Mesenchymal stem cell (in vitro differentiated cells and primary cell): ENCODE data around the gene NOP56.

Experiments used
- DNase-seq: peaks from one replicate; pipeline ENCODE4 v3.0.0-alpha.2; 2013
- H2AFZ ChIP-seq: one replicate; pipeline ENCODE4 v1.6.1; 2013; ENCODE audit warnings: low read depth, mild to moderate bottlenecking, control low read depth, inconsistent platforms, low read length, moderate library complexity
- H2AK5ac ChIP-seq: 2 replicates; pipeline ENCODE4 v1.6.1; 2013; ENCODE audit warnings: low read length, moderate library complexity, mild to moderate bottlenecking, inconsistent platforms; ENCODE audit not compliant: severe bottlenecking
- H2BK120ac ChIP-seq: one replicate; pipeline ENCODE4 v1.6.1; 2013; ENCODE audit warnings: low read depth, mild to moderate bottlenecking, inconsistent platforms, low read length, moderate library complexity
- H2BK12ac ChIP-seq, 2 experiments: one replicate each; pipeline ENCODE4 v1.6.1; 2013; ENCODE audit warnings: inconsistent platforms in 2 of 2, low read length in 2 of 2, mild to moderate bottlenecking in 2 of 2, moderate library complexity in 2 of 2, control low read depth in 1 of 2
- H2BK15ac ChIP-seq: one replicate; pipeline ENCODE4 v1.6.1; 2013; ENCODE audit warnings: mild to moderate bottlenecking, low read depth, inconsistent platforms; ENCODE audit not compliant: poor library complexity, severe bottlenecking
- H2BK5ac ChIP-seq: 2 replicates; pipeline ENCODE4 v1.6.1; 2013; ENCODE audit warnings: low read depth, mild to moderate bottlenecking, low read length, control low read depth, inconsistent platforms; ENCODE audit not compliant: poor library complexity, severe bottlenecking
- H3K14ac ChIP-seq, 2 experiments: one replicate each; pipeline ENCODE4 v1.6.1; 2013; ENCODE audit warnings: inconsistent platforms in 2 of 2, low read length in 2 of 2, control low read depth in 1 of 2, mild to moderate bottlenecking in 1 of 2, moderate library complexity in 1 of 2
- H3K18ac ChIP-seq, 2 experiments: one replicate each; pipeline ENCODE4 v1.6.1; 2013; ENCODE audit warnings: inconsistent platforms in 2 of 2, low read length in 2 of 2, control low read depth in 1 of 2, low read depth in 1 of 2, mild to moderate bottlenecking in 1 of 2
- H3K23ac ChIP-seq, 2 experiments: one replicate each; pipeline ENCODE4 v1.6.1; 2013; ENCODE audit warnings: inconsistent platforms in 2 of 2, low read length in 2 of 2, mild to moderate bottlenecking in 2 of 2, moderate library complexity in 2 of 2, control low read depth in 1 of 2
- H3K27ac ChIP-seq: 2 replicates; pipeline ENCODE4 v1.5.1; 2013; ENCODE audit warnings: mild to moderate bottlenecking, moderate library complexity, low read length, control low read depth, inconsistent platforms; ENCODE audit not compliant: poor library complexity, severe bottlenecking
- H3K27me3 ChIP-seq, 2 experiments: 2 replicates each; pipeline versions ENCODE4 v1.6.1 to v1.7.0; 2013; ENCODE audit warnings: low read length in 2 of 2, mild to moderate bottlenecking in 2 of 2, moderate library complexity in 2 of 2, control low read depth in 1 of 2, inconsistent platforms in 1 of 2; ENCODE audit not compliant: control insufficient read depth in 1 of 2, insufficient read depth in 1 of 2
- H3K36me3 ChIP-seq, 2 experiments: 2 replicates each; pipeline versions ENCODE4 v1.6.1 to v1.7.0; 2013; ENCODE audit warnings: low read length in 2 of 2, control low read depth in 1 of 2, inconsistent platforms in 1 of 2, low read depth in 1 of 2, mild to moderate bottlenecking in 1 of 2; ENCODE audit not compliant: insufficient read depth in 2 of 2, control insufficient read depth in 1 of 2
- H3K4ac ChIP-seq, 2 experiments: one replicate each; pipeline ENCODE4 v1.6.1; 2013; ENCODE audit warnings: inconsistent platforms in 2 of 2, low read length in 2 of 2, mild to moderate bottlenecking in 2 of 2, moderate library complexity in 2 of 2, control low read depth in 1 of 2, low read depth in 1 of 2
- H3K4me1 ChIP-seq: 2 replicates; pipeline ENCODE4 v1.6.1; 2013; ENCODE audit warnings: low read depth, low read length, control low read depth; ENCODE audit not compliant: control insufficient read depth, insufficient read depth
- H3K4me2 ChIP-seq: 2 replicates; pipeline ENCODE4 v1.6.1; 2013; ENCODE audit warnings: low read length, mild to moderate bottlenecking, inconsistent platforms; ENCODE audit not compliant: poor library complexity, severe bottlenecking
- H3K4me3 ChIP-seq, 2 experiments: 2 replicates each; pipeline versions ENCODE4 v1.5.1 to v1.7.0; 2013; ENCODE audit warnings: low read length in 2 of 2, mild to moderate bottlenecking in 2 of 2, control low read depth in 1 of 2, low read depth in 1 of 2; ENCODE audit not compliant: insufficient read depth in 1 of 2
- H3K79me1 ChIP-seq: replicated peaks from 2 replicates; pipeline ENCODE4 v1.6.1; 2013; ENCODE audit warnings: mild to moderate bottlenecking, control low read depth, low read length, inconsistent platforms; ENCODE audit not compliant: poor library complexity, severe bottlenecking
- H3K9ac ChIP-seq: 2 replicates; pipeline ENCODE4 v1.7.0; 2013; ENCODE audit warnings: mild to moderate bottlenecking, low read length, moderate library complexity
- H3K9me3 ChIP-seq: 2 replicates; pipeline ENCODE4 v1.7.0; 2013; ENCODE audit warnings: mild to moderate bottlenecking, low read length; ENCODE audit not compliant: control insufficient read depth
- H4K8ac ChIP-seq: one replicate; pipeline ENCODE4 v1.6.1; 2013; ENCODE audit warnings: inconsistent platforms, mild to moderate bottlenecking, low read length, moderate library complexity
- H4K91ac ChIP-seq: one replicate; pipeline ENCODE4 v1.6.1; 2013; ENCODE audit warnings: mild to moderate bottlenecking, low read length, inconsistent platforms
- WGBS: methylation state at CpG from one replicate; pipeline ENCODE4 v1.1.7; 2013; ENCODE audit warnings: mixed read lengths; 5-methylcytosine and 5-hydroxymethylcytosine counted together

The NOP56 gene

GRCh38 chr20:2693286-2694007 lies 41.0 kb downstream of the NOP56 start:
- Histone ChIP-seq H2BK5ac (no peak overlapping the region), H4K91ac (no peak overlapping the region), H3K79me1 (no peaks in the 10 kb centered on the region), H3K4me2 (no peak overlapping the region), H3K14ac (no peak overlapping the region), H3K18ac (no peak overlapping the region), H3K4me3 (peak overlapping the region in 1 of 2 experiments; percentile 27), H2BK15ac (no peak overlapping the region), H2BK120ac (no peak overlapping the region), H3K4me1 (peaks cover 10% of the 10 kb centered on the region), H2BK12ac (no peak overlapping the region), H3K4ac (no peak overlapping the region), H2AFZ (peak overlapping the region; percentile 24), H3K9me3 (no peaks in the 10 kb centered on the region), H3K36me3 (no peaks in the 10 kb centered on the region), H2AK5ac (no peak overlapping the region), H3K23ac (peak overlapping the region in 1 of 2 experiments; percentile 35), H4K8ac (no peak overlapping the region), H3K27ac (no peak overlapping the region), H3K9ac (no peak overlapping the region), H3K27me3 (peaks cover 82 to 83% of the 10 kb centered on the region in 2 experiments)
- DNase-seq = peak; percentile 30
- WGBS = 4% methylated on average over 66 of the region's 89 CpGs

- Histone ChIP-seq H3K4ac (no peak overlapping the region), H3K4me2 (no peak overlapping the region), H3K4me3 (no peak overlapping the region), H2AK5ac (no peak overlapping the region), H3K9ac (no peak overlapping the region), H3K9me3 (no peaks in the 10 kb centered on the region), H2AFZ (no peak overlapping the region), H4K91ac (no peak overlapping the region), H3K27me3 (peaks cover 83 to 85% of the 10 kb centered on the region in 2 experiments), H4K8ac (no peak overlapping the region), H2BK120ac (no peak overlapping the region), H2BK12ac (no peak overlapping the region), H2BK15ac (no peak overlapping the region), H3K36me3 (no peaks in the 10 kb centered on the region), H3K4me1 (peaks cover 10% of the 10 kb centered on the region), H3K27ac (no peak overlapping the region), H3K14ac (no peak overlapping the region), H3K23ac (peak overlapping the region in 1 of 2 experiments; percentile 80), H3K18ac (no peak overlapping the region), H2BK5ac (no peak overlapping the region), H3K79me1 (no peaks in the 10 kb centered on the region)
- no peak for DNase-seq
- 5% methylated on average over 15 of the region's 23 CpGs for WGBS
Measured at GRCh38 chr20:2694008-2694471, 41.6 kb downstream of the NOP56 start.

GRCh38 chr20:2694519-2694918 lies 42.1 kb downstream of the NOP56 start:
- Histone ChIP-seq H3K4me3 (no peak overlapping the region), H3K4me1 (peaks cover 10% of the 10 kb centered on the region), H2AFZ (no peak overlapping the region), H3K79me1 (no peaks in the 10 kb centered on the region), H3K9me3 (no peaks in the 10 kb centered on the region), H2BK12ac (no peak overlapping the region), H3K27me3 (peaks cover 83 to 85% of the 10 kb centered on the region in 2 experiments), H3K27ac (no peak overlapping the region), H2AK5ac (no peak overlapping the region), H3K4me2 (no peak overlapping the region), H3K4ac (no peak overlapping the region), H3K36me3 (no peaks in the 10 kb centered on the region), H2BK15ac (no peak overlapping the region), H3K23ac (peak overlapping the region in 1 of 2 experiments; percentile 17), H3K14ac (no peak overlapping the region), H2BK120ac (no peak overlapping the region), H2BK5ac (no peak overlapping the region), H4K91ac (no peak overlapping the region), H4K8ac (no peak overlapping the region), H3K18ac (no peak overlapping the region), H3K9ac (no peak overlapping the region)
- WGBS = 8% methylated on average over 1 of the region's 13 CpGs
- no peak for DNase-seq

GRCh38 chr20:2695206-2695983 lies 43.0 kb downstream of the NOP56 start:
- Histone ChIP-seq H2BK120ac (no peak overlapping the region), H3K4me3 (no peak overlapping the region), H3K4me1 (peaks cover 10% of the 10 kb centered on the region)

More at GRCh38 chr20:2695206-2695983, 43.0 kb downstream of the NOP56 start:
- H2AFZ ChIP-seq = no peak overlapping the region
- no peaks in the 10 kb centered on the region for H3K9me3 ChIP-seq
- H3K23ac ChIP-seq = no peak overlapping the region
- no peak overlapping the region for H2AK5ac ChIP-seq
- no peak overlapping the region for H3K9ac ChIP-seq
- no peak overlapping the region for H4K8ac ChIP-seq
- H3K14ac ChIP-seq = no peak overlapping the region
- no peak overlapping the region for H4K91ac ChIP-seq
- H2BK12ac ChIP-seq = no peak overlapping the region
- H2BK5ac ChIP-seq = no peak overlapping the region
- no peak overlapping the region for H3K18ac ChIP-seq
- no peaks in the 10 kb centered on the region for H3K36me3 ChIP-seq
- no peak overlapping the region for H3K4ac ChIP-seq
- H3K27me3 ChIP-seq = peaks cover 83 to 85% of the 10 kb centered on the region in 2 experiments
- H3K27ac ChIP-seq = no peak overlapping the region
- DNase-seq = no peak
- H3K79me1 ChIP-seq = no peaks in the 10 kb centered on the region
- 48% methylated on average over 13 of the region's 13 CpGs for WGBS
- H3K4me2 ChIP-seq = no peak overlapping the region
- H2BK15ac ChIP-seq = no peak overlapping the region
